Activated CD4-positive, alpha-beta T cell treated with anti-CD3 and anti-CD28 coated beads, Interleukin-10, Interleukin-2, amounts not matched to agents 100 ng/mL and 50 ng/mL, durations not matched to agents 16 hours and 8 hours (primary cell): ENCODE data around the gene TMEM181.
"Not testable (repeated sequence)": the region's sequence is repeated elsewhere in the genome, so short reads cannot be mapped to it uniquely, and the experiment has no call there.

ENCODE experiments used
- DNase-seq: peaks from one replicate; pipeline ENCODE4 v3.0.0-alpha.2; 2020

The TMEM181 gene

GRCh38 chr6:158643836-158644230, 83.9 kb downstream of the TMEM181 start:
- DNase-seq, result no peak

- peak; percentile 95 for DNase-seq
Observed at GRCh38 chr6:158644231-158645063, 84.6 kb downstream of the TMEM181 start, which contains the start of gene DYNLT1. TSS of gene DYNLT1 (minus strand) at chr6:158644743. CDS start at chr6:158644708, 35 bp downstream.

- peak; percentile 75 for DNase-seq
Observed at GRCh38 chr6:158645064-158646022, 85.5 kb downstream of the TMEM181 start.

GRCh38 chr6:158646023-158646910, 86.4 kb downstream of the TMEM181 start:
- DNase-seq, result peak; percentile 31

- DNase-seq, result no peak
Observed at GRCh38 chr6:158647501-158647900, 87.6 kb downstream of the TMEM181 start.

- peak; percentile 90 for DNase-seq
Observed at GRCh38 chr6:158648682-158649131, 88.8 kb downstream of the TMEM181 start.

- DNase-seq, result peak; percentile 94
Observed at GRCh38 chr6:158649289-158650143, 89.6 kb downstream of the TMEM181 start, which contains the start of gene SYTL3. TSS of gene SYTL3 (plus strand) at chr6:158650054. CDS start at chr6:158663269, 13,215 bp downstream.

GRCh38 chr6:158651981-158652737, 92.3 kb downstream of the TMEM181 start:
- DNase-seq, result not testable (repeated sequence)

- DNase-seq, result peak; percentile 97
Observed at GRCh38 chr6:158653577-158654354, 93.9 kb downstream of the TMEM181 start.

GRCh38 chr6:158654498-158654897, 94.6 kb downstream of the TMEM181 start:
- no peak for DNase-seq

- peak; percentile 40 for DNase-seq
Observed at GRCh38 chr6:158654960-158655489, 95.1 kb downstream of the TMEM181 start.

GRCh38 chr6:158655569-158656450, 95.9 kb downstream of the TMEM181 start:
- no peak for DNase-seq

GRCh38 chr6:158656986-158657385, 97.1 kb downstream of the TMEM181 start:
- not testable (repeated sequence) for DNase-seq

GRCh38 chr6:158660333-158660754, 100.5 kb downstream of the TMEM181 start:
- peak; percentile 52 for DNase-seq

- DNase-seq, result no peak
Observed at GRCh38 chr6:158661156-158661685, 101.3 kb downstream of the TMEM181 start.

- no peak for DNase-seq
Observed at GRCh38 chr6:158662607-158662953, 102.7 kb downstream of the TMEM181 start.

- DNase-seq, result no peak
Observed at GRCh38 chr6:158662954-158663624, 103.2 kb downstream of the TMEM181 start.
